Measurements from ENCODE around the gene CEP85L.

Gene CEP85L

DNA sequence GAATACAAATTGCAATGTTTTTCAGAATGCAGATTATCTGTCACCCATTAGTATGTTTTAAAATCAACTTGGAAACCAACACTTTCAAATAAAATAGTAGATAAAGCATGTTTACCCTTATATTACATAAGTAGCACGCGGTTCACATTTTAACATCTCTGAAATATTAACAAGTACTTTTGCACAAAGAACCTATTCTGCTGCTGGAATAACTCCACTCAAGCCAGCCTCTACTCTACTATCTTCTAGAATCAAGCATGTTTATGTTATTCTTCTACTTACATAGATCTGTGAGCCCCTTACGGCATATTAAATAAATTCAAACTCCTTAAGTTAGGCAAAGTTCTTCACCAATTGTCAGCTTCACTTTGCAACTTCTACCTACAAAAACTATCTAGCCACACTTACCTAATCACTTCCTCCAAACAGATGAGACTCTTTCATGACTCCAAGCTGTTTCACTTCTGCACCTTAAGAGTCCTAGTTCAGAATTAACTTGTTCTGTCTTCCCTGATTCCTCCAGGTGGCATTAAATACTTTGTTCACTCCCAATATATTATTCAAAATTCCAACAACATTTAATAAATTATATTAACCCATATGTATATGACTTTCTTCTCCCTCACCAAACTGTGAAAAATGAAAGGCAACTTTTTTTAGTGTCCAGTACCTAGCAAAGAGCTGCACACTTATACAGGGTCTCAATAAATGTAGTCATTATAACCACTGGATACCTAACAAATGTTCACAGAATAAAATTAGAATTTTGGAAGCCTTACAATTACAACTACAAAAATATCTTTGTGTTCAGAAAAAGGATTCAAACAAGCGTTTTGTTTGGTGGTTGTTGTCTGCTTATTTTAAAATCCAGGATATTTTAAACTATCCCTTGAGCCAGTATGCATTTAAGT, 12.1 kb downstream of the CEP85L start:
- Histone ChIP-seq H3K9me3 (ENCODE audit: control insufficient read depth in 2 of 2, low read length in 2 of 2) (peaks cover 0 to 2% of the 10 kb centered on the region in 2 donors), H3K4me1 (ENCODE audit: control insufficient read depth, insufficient read depth, low read length) (no peaks in the 10 kb centered on the region), H3K4me3 (ENCODE audit: low read length in 2 of 2) (no peak overlapping the region), H3K9ac (ENCODE audit: low read length in 2 of 2) (no peak overlapping the region), H3K27me3 (ENCODE audit: control insufficient read depth in 1 of 2, insufficient read depth in 2 of 2, low read length in 2 of 2) (no peaks in the 10 kb centered on the region), H3K36me3 (ENCODE audit: control insufficient read depth in 2 of 2, insufficient read depth in 2 of 2, low read length in 2 of 2) (no peaks in the 10 kb centered on the region), H3K27ac (ENCODE audit: low read length) (no peak overlapping the region)

DNA sequence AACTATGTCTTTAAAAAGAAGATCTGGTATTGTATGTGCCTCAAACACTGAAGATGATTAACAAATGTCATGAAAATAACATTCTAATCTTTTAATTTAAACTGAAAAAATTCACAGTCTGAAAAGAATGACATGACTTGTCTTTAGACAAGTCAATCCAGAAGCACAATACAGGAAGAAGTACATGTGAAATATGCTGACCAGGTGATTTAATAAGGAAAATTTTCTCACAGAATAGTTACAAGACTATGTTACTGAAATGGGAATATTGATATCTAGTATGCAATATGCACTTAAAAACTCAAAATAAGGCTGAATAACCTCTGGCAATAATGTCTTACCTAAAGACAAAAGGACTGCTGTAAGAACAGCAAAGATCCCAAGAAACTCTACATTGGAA, 13.1 kb downstream of the CEP85L start:
- Histone ChIP-seq H3K36me3 (ENCODE audit: control insufficient read depth in 2 of 2, insufficient read depth in 2 of 2, low read length in 2 of 2) (no peaks in the 10 kb centered on the region), H3K27ac (ENCODE audit: low read length) (no peak overlapping the region), H3K9me3 (ENCODE audit: control insufficient read depth in 2 of 2, low read length in 2 of 2) (peaks cover 0 to 2% of the 10 kb centered on the region in 2 donors), H3K4me1 (ENCODE audit: control insufficient read depth, insufficient read depth, low read length) (no peaks in the 10 kb centered on the region), H3K9ac (ENCODE audit: low read length in 2 of 2) (no peak overlapping the region), H3K4me3 (ENCODE audit: low read length in 2 of 2) (no peak overlapping the region), H3K27me3 (ENCODE audit: control insufficient read depth in 1 of 2, insufficient read depth in 2 of 2, low read length in 2 of 2) (no peaks in the 10 kb centered on the region)

DNA sequence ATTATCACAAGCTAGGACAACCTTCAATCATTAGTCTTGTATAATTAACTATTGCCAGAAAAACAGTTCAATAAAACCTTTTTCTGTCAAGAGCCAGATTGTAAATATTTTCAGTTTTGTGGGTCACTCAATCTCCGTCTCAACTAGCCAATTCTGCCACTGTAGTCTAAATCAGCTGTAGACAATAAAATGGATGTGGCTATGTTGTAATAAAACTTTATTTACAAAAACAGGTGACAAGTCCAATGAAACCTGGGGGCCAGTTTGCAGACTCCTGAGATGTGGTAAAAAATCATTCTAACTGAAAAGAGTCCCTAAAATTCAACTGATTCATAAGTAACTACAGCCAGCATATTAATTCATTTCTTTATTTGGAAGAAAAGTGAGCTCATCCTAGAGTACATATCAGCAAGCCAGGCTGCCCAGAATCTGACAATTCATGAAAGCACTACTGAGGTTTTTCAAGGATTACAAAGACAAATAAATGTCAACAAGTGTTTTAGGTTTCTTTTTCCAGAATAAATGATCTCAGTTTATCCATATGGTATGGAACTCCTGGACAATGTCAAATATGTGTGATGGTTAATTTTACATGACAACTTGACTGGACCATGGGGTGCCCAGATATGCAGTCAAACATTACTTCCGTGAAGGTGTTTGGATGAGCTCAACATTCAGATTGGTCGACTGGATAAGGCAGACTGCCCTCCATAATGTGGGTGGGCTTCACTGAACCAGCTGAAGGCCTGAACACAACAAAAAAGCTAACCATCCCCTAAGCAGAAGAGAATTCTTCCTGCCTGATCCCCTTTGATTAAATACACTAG, 15.3 kb downstream of the CEP85L start:
- no peaks in the 10 kb centered on the region for H3K27me3 ChIP-seq (ENCODE audit: control insufficient read depth in 1 of 2, insufficient read depth in 2 of 2, low read length in 2 of 2)
- no peak overlapping the region for H3K27ac ChIP-seq (ENCODE audit: low read length)
- no peaks in the 10 kb centered on the region for H3K36me3 ChIP-seq (ENCODE audit: control insufficient read depth in 2 of 2, insufficient read depth in 2 of 2, low read length in 2 of 2)
- H3K9me3 ChIP-seq (ENCODE audit: control insufficient read depth in 2 of 2, low read length in 2 of 2) = peaks cover 0 to 2% of the 10 kb centered on the region in 2 donors
- H3K4me3 ChIP-seq (ENCODE audit: low read length in 2 of 2) = no peak overlapping the region
- H3K9ac ChIP-seq (ENCODE audit: low read length in 2 of 2) = no peak overlapping the region
- no peaks in the 10 kb centered on the region for H3K4me1 ChIP-seq (ENCODE audit: control insufficient read depth, insufficient read depth, low read length)

DNA sequence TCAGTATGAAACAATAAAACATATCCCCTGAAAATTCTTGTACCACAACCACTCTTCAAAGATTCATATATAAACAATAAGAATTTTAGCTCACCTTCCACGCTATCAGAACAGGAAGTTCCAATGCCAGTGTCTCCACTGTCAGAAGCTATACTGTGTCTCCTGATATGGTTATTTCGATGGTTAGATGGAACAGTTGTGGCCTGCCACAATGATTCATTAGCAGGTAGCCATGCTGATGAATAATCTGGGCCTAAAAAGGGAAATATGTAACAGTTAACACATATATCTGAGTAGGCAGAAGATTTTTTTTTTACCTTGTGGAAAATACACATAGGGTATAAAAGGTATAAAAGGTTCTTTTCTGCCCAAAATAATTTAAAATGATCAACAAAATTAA, 19.0 kb downstream of the CEP85L start:
- H3K36me3 ChIP-seq (ENCODE audit: control insufficient read depth in 2 of 2, insufficient read depth in 2 of 2, low read length in 2 of 2) = no peaks in the 10 kb centered on the region
- H3K4me1 ChIP-seq (ENCODE audit: control insufficient read depth, insufficient read depth, low read length) = no peaks in the 10 kb centered on the region
- no peak overlapping the region for H3K27ac ChIP-seq (ENCODE audit: low read length)
- H3K27me3 ChIP-seq (ENCODE audit: control insufficient read depth in 1 of 2, insufficient read depth in 2 of 2, low read length in 2 of 2) = no peaks in the 10 kb centered on the region
- no peak overlapping the region for H3K4me3 ChIP-seq (ENCODE audit: low read length in 2 of 2)
- H3K9ac ChIP-seq (ENCODE audit: low read length in 2 of 2) = no peak overlapping the region
- peaks cover 0 to 2% of the 10 kb centered on the region in 2 donors for H3K9me3 ChIP-seq (ENCODE audit: control insufficient read depth in 2 of 2, low read length in 2 of 2)

DNA sequence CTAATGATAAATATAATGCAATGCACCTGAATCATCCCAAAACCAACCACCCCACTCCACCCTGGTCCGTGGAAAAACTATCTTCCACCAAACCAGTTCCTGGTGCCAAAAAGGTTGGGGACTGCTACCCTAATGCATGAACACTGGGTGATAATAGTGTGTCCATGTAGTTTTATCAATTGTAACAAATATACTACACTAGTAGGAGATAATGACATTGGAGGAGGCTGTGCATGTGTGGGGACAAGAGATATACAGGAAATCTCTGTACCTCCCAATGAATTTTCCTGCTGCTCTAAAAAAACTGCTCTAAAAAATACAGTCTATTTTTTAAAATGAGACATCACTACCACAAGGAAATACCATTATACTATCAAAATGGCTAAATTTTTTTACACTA, 20.5 kb downstream of the CEP85L start:
- H3K27ac ChIP-seq (ENCODE audit: low read length) = no peak overlapping the region
- H3K27me3 ChIP-seq (ENCODE audit: control insufficient read depth in 1 of 2, insufficient read depth in 2 of 2, low read length in 2 of 2) = no peaks in the 10 kb centered on the region
- no peak overlapping the region for H3K4me3 ChIP-seq (ENCODE audit: low read length in 2 of 2)
- H3K9me3 ChIP-seq (ENCODE audit: control insufficient read depth in 2 of 2, low read length in 2 of 2) = no peaks in the 10 kb centered on the region
- H3K4me1 ChIP-seq (ENCODE audit: control insufficient read depth, insufficient read depth, low read length) = no peaks in the 10 kb centered on the region
- no peak overlapping the region for H3K9ac ChIP-seq (ENCODE audit: low read length in 2 of 2)
- H3K36me3 ChIP-seq (ENCODE audit: control insufficient read depth in 2 of 2, insufficient read depth in 2 of 2, low read length in 2 of 2) = no peaks in the 10 kb centered on the region

DNA sequence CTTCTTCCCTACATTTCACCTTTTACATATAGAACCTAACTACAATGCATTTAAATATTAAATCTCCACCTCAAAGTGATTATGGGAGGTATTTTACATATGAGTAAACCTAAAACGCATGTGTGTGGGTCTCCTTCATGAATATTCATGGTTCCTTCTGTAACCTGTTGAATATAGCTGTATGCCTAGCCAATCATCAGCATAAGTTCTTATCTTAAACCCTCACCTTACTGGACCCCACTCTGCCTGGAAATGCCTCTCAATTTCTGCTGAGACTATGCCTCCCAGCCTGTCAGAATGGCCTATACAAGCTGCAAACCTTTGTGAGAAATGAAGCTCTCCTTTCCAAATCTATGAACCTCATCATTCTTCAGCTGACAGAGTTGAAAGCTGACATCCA, 21.3 kb downstream of the CEP85L start:
- no peak overlapping the region for H3K4me3 ChIP-seq (ENCODE audit: low read length in 2 of 2)
- H3K36me3 ChIP-seq (ENCODE audit: control insufficient read depth in 2 of 2, insufficient read depth in 2 of 2, low read length in 2 of 2) = no peaks in the 10 kb centered on the region
- no peaks in the 10 kb centered on the region for H3K9me3 ChIP-seq (ENCODE audit: control insufficient read depth in 2 of 2, low read length in 2 of 2)
- H3K4me1 ChIP-seq (ENCODE audit: control insufficient read depth, insufficient read depth, low read length) = no peaks in the 10 kb centered on the region
- H3K27me3 ChIP-seq (ENCODE audit: control insufficient read depth in 1 of 2, insufficient read depth in 2 of 2, low read length in 2 of 2) = no peaks in the 10 kb centered on the region
- no peak overlapping the region for H3K9ac ChIP-seq (ENCODE audit: low read length in 2 of 2)
- no peak overlapping the region for H3K27ac ChIP-seq (ENCODE audit: low read length)

DNA sequence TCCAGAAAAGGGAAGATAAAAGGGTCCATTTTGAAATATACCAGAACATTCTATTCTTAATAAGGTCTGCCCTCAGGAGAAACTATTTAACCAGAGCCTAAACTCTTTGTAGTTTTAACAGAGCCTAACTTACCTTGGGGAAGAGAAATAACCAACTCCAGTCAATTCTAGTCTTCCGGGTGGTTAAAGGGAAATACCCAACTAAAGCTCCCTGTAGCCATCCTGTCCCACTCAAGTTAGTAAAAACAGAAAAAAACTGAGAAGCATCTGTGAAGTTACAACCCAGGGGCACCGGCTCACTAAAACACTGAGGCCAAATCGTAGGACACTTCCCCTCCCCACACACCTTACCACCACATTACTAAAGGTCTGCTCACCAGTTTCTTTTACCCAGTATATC, 23.7 kb downstream of the CEP85L start:
- Histone ChIP-seq H3K27ac (ENCODE audit: low read length) (no peak overlapping the region), H3K36me3 (ENCODE audit: control insufficient read depth in 2 of 2, insufficient read depth in 2 of 2, low read length in 2 of 2) (no peaks in the 10 kb centered on the region), H3K9ac (ENCODE audit: low read length in 2 of 2) (no peak overlapping the region), H3K9me3 (ENCODE audit: control insufficient read depth in 2 of 2, low read length in 2 of 2) (no peaks in the 10 kb centered on the region), H3K4me1 (ENCODE audit: control insufficient read depth, insufficient read depth, low read length) (no peaks in the 10 kb centered on the region), H3K4me3 (ENCODE audit: low read length in 2 of 2) (no peak overlapping the region), H3K27me3 (ENCODE audit: control insufficient read depth in 1 of 2, insufficient read depth in 2 of 2, low read length in 2 of 2) (no peaks in the 10 kb centered on the region)

DNA sequence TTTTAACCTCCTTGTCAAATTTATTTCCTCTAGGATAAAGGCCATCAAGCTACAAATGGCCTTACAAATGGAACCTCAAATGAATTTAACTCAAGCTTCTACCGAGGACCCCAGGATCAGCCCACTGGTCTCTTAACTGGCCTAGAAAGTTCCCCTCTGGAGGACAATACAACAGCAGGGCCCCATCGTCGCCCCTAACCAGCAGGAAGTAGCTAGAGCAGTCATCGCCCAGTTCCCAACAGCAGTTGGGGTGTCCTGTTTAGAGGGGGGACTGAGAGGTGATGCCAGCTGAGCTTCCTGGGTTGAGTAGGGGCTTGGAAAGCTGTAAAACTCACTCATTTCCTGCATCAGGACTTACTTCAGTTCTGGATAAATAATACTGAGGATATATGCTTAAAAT, 25.6 kb downstream of the CEP85L start:
- Histone ChIP-seq H3K4me1 (ENCODE audit: control insufficient read depth, insufficient read depth, low read length) (no peaks in the 10 kb centered on the region), H3K9me3 (ENCODE audit: control insufficient read depth in 2 of 2, low read length in 2 of 2) (no peaks in the 10 kb centered on the region), H3K4me3 (ENCODE audit: low read length in 2 of 2) (no peak overlapping the region), H3K9ac (ENCODE audit: low read length in 2 of 2) (no peak overlapping the region), H3K27me3 (ENCODE audit: control insufficient read depth in 1 of 2, insufficient read depth in 2 of 2, low read length in 2 of 2) (no peaks in the 10 kb centered on the region), H3K36me3 (ENCODE audit: control insufficient read depth in 2 of 2, insufficient read depth in 2 of 2, low read length in 2 of 2) (no peaks in the 10 kb centered on the region), H3K27ac (ENCODE audit: low read length) (no peak overlapping the region)

DNA sequence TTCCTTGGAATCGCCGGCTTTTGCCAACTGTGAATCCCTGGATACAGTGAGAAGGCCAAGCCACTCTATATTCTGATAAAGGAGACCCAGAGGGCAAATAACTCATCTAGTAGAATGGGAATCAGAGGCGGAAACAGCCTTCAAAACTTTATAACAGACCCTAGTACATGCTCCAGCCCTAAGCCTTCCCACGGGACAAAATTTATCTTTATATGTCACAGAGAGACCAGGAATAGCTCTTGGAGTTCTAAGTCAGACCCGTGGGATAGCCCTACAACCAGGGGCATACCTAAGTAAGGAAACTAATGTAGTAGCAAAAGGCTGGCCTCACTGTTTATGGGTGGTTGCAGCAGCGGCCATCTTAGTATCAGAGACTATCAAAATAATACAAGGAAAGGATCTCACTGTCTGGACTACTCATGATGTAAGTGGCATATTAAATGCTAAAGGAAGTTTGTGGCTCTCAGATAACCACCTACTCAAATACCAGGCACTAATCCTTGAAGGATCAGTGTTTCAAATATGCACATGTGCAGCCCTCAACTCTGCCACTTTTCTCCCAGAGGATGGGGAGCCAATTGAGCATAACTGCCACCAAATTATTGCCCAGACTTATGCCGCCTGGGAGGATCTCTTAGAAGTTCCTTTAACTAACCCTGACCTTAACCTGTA, 29.5 kb downstream of the CEP85L start:
- Histone ChIP-seq H3K9me3 (ENCODE audit: control insufficient read depth in 2 of 2, low read length in 2 of 2) (no peaks in the 10 kb centered on the region), H3K27me3 (ENCODE audit: control insufficient read depth in 1 of 2, insufficient read depth in 2 of 2, low read length in 2 of 2) (no peaks in the 10 kb centered on the region), H3K4me3 (ENCODE audit: low read length in 2 of 2) (no peak overlapping the region), H3K27ac (ENCODE audit: low read length) (no peak overlapping the region), H3K9ac (ENCODE audit: low read length in 2 of 2) (no peak overlapping the region), H3K36me3 (ENCODE audit: control insufficient read depth in 2 of 2, insufficient read depth in 2 of 2, low read length in 2 of 2) (no peaks in the 10 kb centered on the region), H3K4me1 (ENCODE audit: control insufficient read depth, insufficient read depth, low read length) (peaks cover 5% of the 10 kb centered on the region)

DNA sequence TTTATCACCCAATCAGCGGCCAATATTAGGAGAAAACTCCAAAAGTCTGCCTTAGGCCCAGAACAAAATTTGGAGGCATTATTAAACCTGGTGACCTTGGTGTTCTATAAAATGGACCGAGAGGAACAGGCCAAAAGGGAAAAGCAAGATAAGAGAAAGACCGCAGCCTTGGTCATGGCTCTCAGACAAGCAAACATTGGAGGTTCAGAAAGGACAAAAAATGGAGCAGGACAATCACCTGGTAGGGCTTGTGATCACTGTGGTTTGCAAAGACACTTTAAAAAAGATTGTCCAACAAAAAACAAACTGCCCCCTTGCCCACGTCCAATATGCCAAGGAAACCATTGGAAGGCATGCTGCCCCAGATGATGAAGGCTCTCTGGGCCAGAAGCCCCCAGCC, 31.2 kb downstream of the CEP85L start:
- peaks cover 5% of the 10 kb centered on the region for H3K4me1 ChIP-seq (ENCODE audit: control insufficient read depth, insufficient read depth, low read length)
- H3K27me3 ChIP-seq (ENCODE audit: control insufficient read depth in 1 of 2, insufficient read depth in 2 of 2, low read length in 2 of 2) = no peaks in the 10 kb centered on the region
- no peak overlapping the region for H3K27ac ChIP-seq (ENCODE audit: low read length)
- no peaks in the 10 kb centered on the region for H3K9me3 ChIP-seq (ENCODE audit: control insufficient read depth in 2 of 2, low read length in 2 of 2)
- H3K4me3 ChIP-seq (ENCODE audit: low read length in 2 of 2) = no peak overlapping the region
- no peaks in the 10 kb centered on the region for H3K36me3 ChIP-seq (ENCODE audit: control insufficient read depth in 2 of 2, insufficient read depth in 2 of 2, low read length in 2 of 2)
- H3K9ac ChIP-seq (ENCODE audit: low read length in 2 of 2) = no peak overlapping the region
